MM.1S (cell line): ENCODE measurements around the gene MAP2K2.

Experiments
- DNase-seq: peaks from one replicate; pipeline ENCODE4 v3.0.0-alpha.2; 2015
- H2AFZ ChIP-seq: fragments of 300-600 bp; sonication (generic); 2 replicates; pipeline ENCODE4 v1.6.0; 2016; ENCODE audit warnings: antibody characterized with exemption, low read length
- H3F3A ChIP-seq: fragments of 300-600 bp; sonication (generic); 2 replicates; pipeline ENCODE4 v1.6.1; 2016; ENCODE audit warnings: mild to moderate bottlenecking, antibody characterized with exemption, low read length, moderate library complexity, mixed read lengths; ENCODE audit not compliant: insufficient read depth
- H3K27ac ChIP-seq: fragments of 300-600 bp; sonication (generic); 2 replicates; pipeline ENCODE4 v1.5.1; 2016; ENCODE audit warnings: mild to moderate bottlenecking, low read length
- H3K27me3 ChIP-seq: fragments of 300-600 bp; sonication (generic); replicated peaks from 2 replicates; pipeline ENCODE4 v1.6.0; 2016; ENCODE audit warnings: low read length; ENCODE audit not compliant: insufficient read depth
- H3K36me3 ChIP-seq: fragments of 300-600 bp; sonication (generic); replicated peaks from 2 replicates; pipeline ENCODE4 v1.6.1; 2016; ENCODE audit warnings: mild to moderate bottlenecking, low read length, mixed read lengths; ENCODE audit not compliant: insufficient read depth
- H3K4me1 ChIP-seq: fragments of 300-600 bp; sonication (generic); 2 replicates; pipeline ENCODE4 v1.6.1; 2016; ENCODE audit warnings: low read length, mixed read lengths
- H3K4me2 ChIP-seq: fragments of 300-600 bp; sonication (generic); 2 replicates; pipeline ENCODE4 v1.6.0; 2016; ENCODE audit warnings: low read depth, low read length
- H3K4me3 ChIP-seq: fragments of 300-600 bp; sonication (generic); 2 replicates; pipeline ENCODE4 v1.5.1; 2016; ENCODE audit warnings: low read length, mixed read lengths
- H3K79me2 ChIP-seq: fragments of 300-600 bp; sonication (generic); 2 replicates; pipeline ENCODE4 v1.6.1; 2016; ENCODE audit warnings: mixed run types, low read length, mixed read lengths
- H3K9ac ChIP-seq: fragments of 300-600 bp; sonication (generic); 2 replicates; pipeline ENCODE4 v1.6.1; 2016; ENCODE audit warnings: low read length, mixed read lengths
- H3K9me2 ChIP-seq: fragments of 300-600 bp; sonication (generic); replicated peaks from 2 replicates; pipeline ENCODE4 v1.6.1; 2016; ENCODE audit warnings: mild to moderate bottlenecking, low read length, mixed read lengths; ENCODE audit not compliant: insufficient read depth
- H3K9me3 ChIP-seq: fragments of 300-600 bp; sonication (generic); replicated peaks from 2 replicates; pipeline ENCODE4 v1.6.1; 2016; ENCODE audit warnings: mild to moderate bottlenecking, low read length, mixed read lengths; ENCODE audit not compliant: insufficient read depth
- H4K20me1 ChIP-seq: fragments of 300-600 bp; sonication (generic); 2 replicates; pipeline ENCODE4 v1.6.1; 2016; ENCODE audit warnings: mild to moderate bottlenecking, low read length, moderate library complexity, mixed read lengths; ENCODE audit not compliant: insufficient read depth
- EZH2 ChIP-seq: fragments of 300-600 bp; sonication (generic); optimal IDR thresholded peaks from 2 replicates; pipeline ENCODE3; 2017; ENCODE audit warnings: low read depth, mild to moderate bottlenecking, antibody characterized with exemption, low read length, mixed read lengths
- EZH2phosphoT487 ChIP-seq: fragments of 300-600 bp; sonication (generic); IDR thresholded peaks from 2 replicates; pipeline ENCODE4 v1.6.1; 2018; ENCODE audit warnings: antibody characterized with exemption, low read length
- TF ChIP-seq, protein P1 (sequence below): fragments of 300-600 bp; sonication (generic); IDR thresholded peaks from 2 replicates; pipeline ENCODE4 v1.5.1; 2016; ENCODE audit warnings: antibody characterized with exemption, low read length, mixed read lengths

MAP2K2 gene

DNA sequence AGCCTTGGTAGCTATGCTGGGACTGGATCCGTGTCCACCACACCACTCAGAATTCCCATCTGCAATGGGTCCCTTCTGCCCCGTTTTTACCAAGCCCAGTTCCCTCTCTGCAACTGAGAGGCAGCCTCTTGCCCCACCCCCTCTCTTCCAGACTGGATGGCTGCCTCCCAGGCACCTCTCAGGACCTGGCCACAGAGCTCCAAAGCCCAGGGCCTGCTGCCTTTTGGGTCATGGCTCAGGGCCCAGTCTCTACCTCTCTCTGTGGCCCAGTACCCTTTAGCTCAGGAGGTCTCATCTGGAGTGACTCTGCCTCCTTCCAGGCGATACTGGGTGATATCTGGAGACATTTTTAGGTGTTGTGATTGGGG, 46.9 kb downstream of the MAP2K2 start:
- Histone ChIP-seq H3K4me3 (no peak overlapping the region), H3K9me3 (no peaks in the 10 kb centered on the region), H3F3A (no peaks in the 10 kb centered on the region), H3K79me2 (no peaks in the 10 kb centered on the region), H3K4me1 (peaks cover 15% of the 10 kb centered on the region), H3K36me3 (no peaks in the 10 kb centered on the region), H3K27me3 (peaks cover 7% of the 10 kb centered on the region), H2AFZ (peak overlapping the region; percentile 83; the same call in 1 of the 2 replicates), H3K9me2 (no peaks in the 10 kb centered on the region), H3K27ac (no peak overlapping the region), H3K4me2 (no peak overlapping the region), H4K20me1 (no peaks in the 10 kb centered on the region), H3K9ac (no peak overlapping the region)
- DNase-seq = no peak
- TF ChIP-seq EZH2 = no peak
- TF ChIP-seq EZH2phosphoT487 = no peak
- TF ChIP-seq, protein P1, sequence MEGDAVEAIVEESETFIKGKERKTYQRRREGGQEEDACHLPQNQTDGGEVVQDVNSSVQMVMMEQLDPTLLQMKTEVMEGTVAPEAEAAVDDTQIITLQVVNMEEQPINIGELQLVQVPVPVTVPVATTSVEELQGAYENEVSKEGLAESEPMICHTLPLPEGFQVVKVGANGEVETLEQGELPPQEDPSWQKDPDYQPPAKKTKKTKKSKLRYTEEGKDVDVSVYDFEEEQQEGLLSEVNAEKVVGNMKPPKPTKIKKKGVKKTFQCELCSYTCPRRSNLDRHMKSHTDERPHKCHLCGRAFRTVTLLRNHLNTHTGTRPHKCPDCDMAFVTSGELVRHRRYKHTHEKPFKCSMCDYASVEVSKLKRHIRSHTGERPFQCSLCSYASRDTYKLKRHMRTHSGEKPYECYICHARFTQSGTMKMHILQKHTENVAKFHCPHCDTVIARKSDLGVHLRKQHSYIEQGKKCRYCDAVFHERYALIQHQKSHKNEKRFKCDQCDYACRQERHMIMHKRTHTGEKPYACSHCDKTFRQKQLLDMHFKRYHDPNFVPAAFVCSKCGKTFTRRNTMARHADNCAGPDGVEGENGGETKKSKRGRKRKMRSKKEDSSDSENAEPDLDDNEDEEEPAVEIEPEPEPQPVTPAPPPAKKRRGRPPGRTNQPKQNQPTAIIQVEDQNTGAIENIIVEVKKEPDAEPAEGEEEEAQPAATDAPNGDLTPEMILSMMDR = no peak

DNA sequence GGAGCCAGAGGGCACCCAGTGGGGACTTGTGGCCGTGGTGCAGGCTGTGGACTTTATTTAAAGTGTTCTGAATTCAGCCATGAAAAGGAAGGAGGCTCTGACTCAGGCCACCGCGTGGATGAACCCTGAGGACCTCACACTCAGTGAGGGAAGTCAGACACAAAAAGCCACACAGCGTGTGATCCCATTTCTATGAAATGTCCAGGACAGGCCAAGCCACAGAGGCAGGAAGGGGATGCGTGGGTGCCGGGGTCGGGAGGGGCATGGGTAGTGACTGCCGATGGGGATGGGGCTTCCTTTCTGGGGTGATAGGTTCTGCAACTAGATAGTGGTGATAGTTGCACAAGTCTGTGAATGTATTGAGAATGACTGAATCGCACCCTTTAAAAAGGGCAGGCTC, 48.5 kb downstream of the MAP2K2 start:
- H3K9ac ChIP-seq = no peak overlapping the region
- H3K4me2 ChIP-seq = no peak overlapping the region

DNA sequence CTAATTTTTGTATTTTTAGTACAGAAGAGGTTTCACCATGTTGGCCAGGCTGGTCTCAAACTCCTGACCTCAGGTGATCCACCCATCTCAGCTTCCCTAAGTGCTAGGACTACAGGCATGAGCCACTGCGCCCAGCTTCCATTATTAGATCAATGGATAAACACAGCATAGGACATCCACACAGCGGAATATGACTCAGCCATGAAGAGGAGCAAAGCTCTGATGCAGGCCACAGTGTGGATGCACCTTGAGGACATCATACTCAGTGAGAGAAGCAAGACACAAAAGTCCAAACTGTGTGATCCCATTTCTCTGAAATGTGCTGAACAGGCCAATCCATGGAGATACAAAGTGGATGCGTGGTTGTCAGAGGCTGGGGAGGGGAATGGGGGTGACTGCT, 52.3 kb downstream of the MAP2K2 start:
- TF ChIP-seq EZH2 = no peak
- no peak for TF ChIP-seq EZH2phosphoT487
- TF ChIP-seq, protein P1 = no peak
- Histone ChIP-seq H4K20me1 (no peaks in the 10 kb centered on the region), H3K27me3 (peaks cover 34% of the 10 kb centered on the region), H3K4me2 (no peak overlapping the region), H3K79me2 (no peaks in the 10 kb centered on the region), H2AFZ (no peak overlapping the region), H3K9me3 (no peaks in the 10 kb centered on the region), H3F3A (peaks cover 7% of the 10 kb centered on the region), H3K4me1 (peaks cover 10% of the 10 kb centered on the region), H3K9ac (no peak overlapping the region), H3K27ac (no peak overlapping the region), H3K36me3 (no peaks in the 10 kb centered on the region), H3K9me2 (no peaks in the 10 kb centered on the region), H3K4me3 (no peak overlapping the region)
- DNase-seq = no peak

More for the DNA sequence above, 48.5 kb downstream of the MAP2K2 start:
- DNase-seq = no peak
- Histone ChIP-seq H3K27ac (no peak overlapping the region), H3K4me3 (no peak overlapping the region), H3K27me3 (peaks cover 12% of the 10 kb centered on the region), H3K4me1 (peaks cover 15% of the 10 kb centered on the region), H4K20me1 (no peaks in the 10 kb centered on the region), H3F3A (no peaks in the 10 kb centered on the region), H3K79me2 (no peaks in the 10 kb centered on the region), H3K9me3 (no peaks in the 10 kb centered on the region), H2AFZ (no peak overlapping the region), H3K9me2 (no peaks in the 10 kb centered on the region), H3K36me3 (no peaks in the 10 kb centered on the region)
- TF ChIP-seq EZH2phosphoT487 (no peak), EZH2 (no peak)
- TF ChIP-seq, protein P1 = no peak
